Esophagus squamous epithelium (tissue), 5 donors: ENCODE data around the gene ACSM4. TPM values are rescaled to one million over a fixed set of nuclear protein-coding genes. Genes with fewer than 3 reads are reported as not detected.
"Not testable (repeated sequence)": the region's sequence is repeated elsewhere in the genome, so short reads cannot be mapped to it uniquely, and the experiment has no call there.

Source experiments
- DNase-seq: peaks from one replicate; lab custom pipeline; 2025; lab: John Stamatoyannopoulos, UW
- H3K27ac ChIP-seq, 4 donors: fragments of 200-600 bp; sonication (generic); one replicate each; pipeline ENCODE4 v1.5.1; 2016 to 2019; ENCODE audit warnings: mild to moderate bottlenecking in 1 of 4
- H3K27me3 ChIP-seq, 4 donors: fragments of 200-600 bp; sonication (generic); 1 replicate in 3 of 4; 2 replicates in 1 of 4; pipeline versions ENCODE4 v1.5.1 to v1.6.0; 2017 to 2021; ENCODE audit warnings: antibody characterized with exemption in 1 of 4
- H3K36me3 ChIP-seq, 3 donors: fragments of 200-600 bp; sonication (generic); one replicate each; pipeline ENCODE4 v1.5.1; 2016 to 2019
- H3K4me1 ChIP-seq, 3 donors: fragments of 200-600 bp; sonication (generic); one replicate each; pipeline ENCODE4 v1.5.1; 2017 to 2019
- H3K4me3 ChIP-seq, 4 donors: fragments of 200-600 bp; sonication (generic); 1 replicate in 3 of 4; 2 replicates in 1 of 4; pipeline ENCODE4 v1.5.1; 2016 to 2019; ENCODE audit warnings: mild to moderate bottlenecking in 2 of 4, moderate library complexity in 1 of 4
- H3K9me3 ChIP-seq, 3 donors: fragments of 200-600 bp; sonication (generic); one replicate each; pipeline ENCODE4 v1.5.1; 2016 to 2019
- CTCF ChIP-seq, 6 experiments: fragments of 450-650 bp in 4 of 6; fragments of 200-600 bp in 2 of 6; sonication (generic) in 2 of 6; IDR thresholded peaks; one replicate each; pipeline ENCODE4 v1.5.1; 2016 to 2019; ENCODE audit warnings: antibody characterized with exemption in 6 of 6, mild to moderate bottlenecking in 4 of 6, moderate library complexity in 4 of 6
- POLR2A ChIP-seq, 4 donors: fragments of 450-650 bp; IDR thresholded peaks; one replicate each; pipeline ENCODE4 v1.6.1; 2017; ENCODE audit warnings: antibody characterized with exemption in 4 of 4, mild to moderate bottlenecking in 4 of 4, moderate library complexity in 3 of 4
- WGBS, 2 donors: methylation state at CpG; one replicate each; pipeline ENCODE4 v1.1.5; 2018; 5-methylcytosine and 5-hydroxymethylcytosine counted together
- intact Hi-C: fragments of 100-400 bp; cut with DNase I; formaldehyde crosslinking; loops from one replicate; pipeline ENCODE4 v1.15.0; 2022
- total RNA-seq, 4 donors: library from RNA; depleted of rRNA; stranded (reverse); fragments of >200 nt; gene quantifications; one replicate each; pipeline ENCODE4 v1.1.0, GENCODE V29; 2016
- donor health status: DM: yes; HTN: yes; CAD: no.

Gene ACSM4
- total RNA-seq, 4 donors from 2014 or later, result not detected

DNA sequence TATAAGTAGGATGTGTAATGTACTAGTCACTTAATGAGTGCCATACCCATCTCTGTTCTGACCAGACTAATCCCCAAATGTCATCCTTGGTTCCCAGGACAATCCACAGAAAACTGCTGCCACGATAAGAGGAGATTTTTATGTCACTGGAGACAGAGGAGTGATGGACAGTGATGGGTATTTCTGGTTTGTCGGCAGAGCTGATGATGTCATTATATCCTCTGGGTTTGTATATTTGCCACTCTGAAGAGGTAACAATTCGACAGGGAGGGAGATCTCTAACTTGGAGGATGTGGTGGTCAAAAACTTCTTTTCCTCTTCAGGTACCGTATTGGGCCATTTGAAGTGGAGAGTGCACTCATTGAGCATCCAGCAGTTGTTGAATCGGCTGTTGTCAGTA lies 20.3 kb downstream of the ACSM4 start:
- no peaks in the 10 kb centered on the region for H3K27me3 ChIP-seq
- no peak overlapping the region for H3K27ac ChIP-seq
- intact Hi-C loops, result no loop called here
- no peak overlapping the region for H3K4me3 ChIP-seq
- DNase-seq, result no peak
- 73 to 76% methylated on average over 5 of the region's 5 CpGs for WGBS, 2 donors
- H3K4me1 ChIP-seq, result no peaks in the 10 kb centered on the region
- no peak for TF ChIP-seq POLR2A (IDR thresholded peaks at IDR 0.05)
- no peak for TF ChIP-seq CTCF (IDR thresholded peaks at IDR 0.05)
- H3K36me3 ChIP-seq, result no peaks in the 10 kb centered on the region
- H3K9me3 ChIP-seq, result no peaks in the 10 kb centered on the region

- Histone ChIP-seq H3K4me3 (no peak overlapping the region), H3K27me3 (no peaks in the 10 kb centered on the region), H3K36me3 (no peaks in the 10 kb centered on the region), H3K27ac (no peak overlapping the region), H3K4me1 (no peaks in the 10 kb centered on the region), H3K9me3 (no peaks in the 10 kb centered on the region)
- WGBS, 2 donors, result 56 to 63% methylated on average over 7 of the region's 7 CpGs
- intact Hi-C loops, result no loop called here
- no peak for DNase-seq
- TF ChIP-seq CTCF (IDR thresholded peaks at IDR 0.05), result no peak
- TF ChIP-seq POLR2A (IDR thresholded peaks at IDR 0.05), result no peak
Measured at GRCh38 chr12:7327918-7328317, 24.0 kb downstream of the ACSM4 start.

GRCh38 chr12:7337790-7338189 lies 33.9 kb downstream of the ACSM4 start:
- H3K27me3 ChIP-seq, DNase-seq, H3K27ac ChIP-seq, intact Hi-C loops, H3K9me3 ChIP-seq, H3K4me3 ChIP-seq, H3K36me3 ChIP-seq, H3K4me1 ChIP-seq: not testable (repeated sequence)
- WGBS, 2 donors, result 72 to 79% methylated on average over 5 of the region's 5 CpGs

GRCh38 chr12:7339675-7340074 lies 35.8 kb downstream of the ACSM4 start:
- Histone ChIP-seq H3K9me3 (peaks cover 0 to 9% (median 2%) of the 10 kb centered on the region in 3 donors), H3K36me3 (no peaks in the 10 kb centered on the region), H3K27ac (no peak overlapping the region), H3K4me3 (no peak overlapping the region), H3K4me1 (no peaks in the 10 kb centered on the region), H3K27me3 (no peaks in the 10 kb centered on the region)
- TF ChIP-seq CTCF (IDR thresholded peaks at IDR 0.05) (no peak), POLR2A (IDR thresholded peaks at IDR 0.05) (no peak)
- DNase-seq, result no peak
- intact Hi-C loops, result no loop called here
- WGBS, 2 donors, result 65 to 67% methylated on average over 1 of the region's 1 CpG

DNA sequence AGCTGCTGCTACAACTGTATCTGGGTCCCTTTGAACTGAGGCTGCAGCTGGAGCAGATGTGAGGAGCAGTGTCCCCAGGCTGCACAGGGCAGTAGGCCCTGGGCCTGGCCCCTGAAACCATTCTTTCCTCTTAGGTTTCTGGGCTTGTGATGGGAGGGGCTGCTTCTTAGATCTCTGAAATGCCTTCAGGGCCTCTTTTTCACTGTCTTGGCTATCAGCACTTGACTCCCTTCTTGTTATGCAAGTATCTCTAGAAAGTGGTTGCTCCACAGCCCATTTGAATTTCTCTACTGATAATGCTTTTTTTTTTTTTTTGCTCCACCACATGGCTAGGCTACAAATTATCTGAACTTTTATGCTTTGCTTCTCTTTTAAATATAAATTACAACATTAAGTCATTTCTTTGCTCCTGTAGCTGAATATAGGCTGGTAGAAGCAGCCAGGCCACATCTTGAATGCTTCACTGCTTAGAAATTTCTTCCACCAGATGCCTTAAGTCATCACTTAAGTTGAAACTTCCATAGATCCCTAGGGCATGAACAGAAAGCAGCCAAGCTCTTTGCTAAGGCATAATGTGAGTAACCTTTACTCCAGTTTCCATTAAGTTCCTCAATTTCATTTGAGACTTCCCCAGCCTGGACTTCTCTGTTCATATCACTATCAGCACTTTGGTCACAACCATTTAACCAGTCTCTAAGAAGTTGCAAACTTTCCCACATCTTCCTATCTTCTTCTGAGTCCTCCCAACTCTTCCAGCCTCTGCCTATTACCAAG lies 41.1 kb downstream of the ACSM4 start:
- no peaks in the 10 kb centered on the region for H3K4me1 ChIP-seq
- no peak for DNase-seq
- no peaks in the 10 kb centered on the region for H3K27me3 ChIP-seq
- TF ChIP-seq CTCF (IDR thresholded peaks at IDR 0.05) (no peak), POLR2A (IDR thresholded peaks at IDR 0.05) (no peak)
- peaks cover 0 to 14% (median 5%) of the 10 kb centered on the region in 3 donors for H3K9me3 ChIP-seq
- no peak overlapping the region for H3K27ac ChIP-seq
- no peaks in the 10 kb centered on the region for H3K36me3 ChIP-seq
- no peak overlapping the region for H3K4me3 ChIP-seq
- intact Hi-C loops, result no loop called here
